DMS53 treated with DMSO at 0.1 percent for 48 hours (cell line): ENCODE results near the gene CARD8.
"Not testable (repeated sequence)": the region's sequence is repeated elsewhere in the genome, so short reads cannot be mapped to it uniquely, and the experiment has no call there.

ENCODE experiments used
- DNase-seq: peaks from one replicate; lab custom pipeline; 2025; ENCODE audit not compliant: unreplicated experiment; lab: John Stamatoyannopoulos, UW

The CARD8 gene

GRCh38 chr19:48255376-48256303 lies at the start of gene CARD8:
CARD8 (minus strand) TSS chr19:48255912; CDS start chr19:48241020, 14,892 bp downstream.
- DNase-seq: peak; percentile 91

GRCh38 chr19:48303866-48304265 lies 48.2 kb upstream of the CARD8 start:
- no peak for DNase-seq

GRCh38 chr19:48303367-48303766 lies 47.7 kb upstream of the CARD8 start:
- no peak for DNase-seq

GRCh38 chr19:48302600-48302959 lies 46.9 kb upstream of the CARD8 start:
- no peak for DNase-seq

GRCh38 chr19:48301886-48302599 lies 46.3 kb upstream of the CARD8 start:
- DNase-seq: no peak

GRCh38 chr19:48297975-48298374 lies 42.3 kb upstream of the CARD8 start:
- DNase-seq: no peak

- no peak for DNase-seq
Observed at GRCh38 chr19:48296963-48297734, 41.4 kb upstream of the CARD8 start.

- no peak for DNase-seq
Observed at GRCh38 chr19:48295458-48295857, 39.7 kb upstream of the CARD8 start.

- no peak for DNase-seq
Observed at GRCh38 chr19:48292798-48293197, 37.1 kb upstream of the CARD8 start.

GRCh38 chr19:48291489-48291815 lies 35.7 kb upstream of the CARD8 start:
- DNase-seq: not testable (repeated sequence)

- DNase-seq: no peak
Observed at GRCh38 chr19:48290771-48291488, 35.2 kb upstream of the CARD8 start.

- no peak for DNase-seq
Observed at GRCh38 chr19:48290401-48290770, 34.7 kb upstream of the CARD8 start.

GRCh38 chr19:48287748-48288147 lies 32.0 kb upstream of the CARD8 start:
- DNase-seq: no peak

- DNase-seq: no peak
Observed at GRCh38 chr19:48284896-48285295, 29.2 kb upstream of the CARD8 start.

GRCh38 chr19:48283908-48284307 lies 28.2 kb upstream of the CARD8 start:
- no peak for DNase-seq

GRCh38 chr19:48279747-48280146 lies 24.0 kb upstream of the CARD8 start:
- DNase-seq: no peak

GRCh38 chr19:48274938-48275337 lies 19.2 kb upstream of the CARD8 start:
- no peak for DNase-seq

GRCh38 chr19:48274173-48274572 lies 18.5 kb upstream of the CARD8 start:
- no peak for DNase-seq

GRCh38 chr19:48271531-48272151 lies 15.9 kb upstream of the CARD8 start:
- peak; percentile 33 for DNase-seq

GRCh38 chr19:48269617-48270026 lies 13.9 kb upstream of the CARD8 start:
- not testable (repeated sequence) for DNase-seq
